A673 (cell line): ENCODE measurements around the gene CIT. TPM values are rescaled to one million over a fixed set of nuclear protein-coding genes. Genes with fewer than 3 reads are reported as not detected.

ENCODE experiments used
- BruUV-seq: library from RNA; stranded (reverse); fragments of 400-500 nt; replicated peaks from 2 replicates; lab custom pipeline; 2021; lab: Mats Ljungman, UMichigan
- CTCF ChIA-PET: fragments of 300-600 bp; sonication (Branson Sonifier 250); formaldehyde crosslinking; loops from one replicate; lab custom pipeline; 2022; ENCODE audit warnings: antibody characterized with exemption; lab: Charles Lee
- POLR2A ChIA-PET: fragments of 300-600 bp; sonication (Branson Sonifier 250); formaldehyde crosslinking; loops from one replicate; lab custom pipeline; 2022; ENCODE audit warnings: antibody characterized with exemption; ENCODE audit not compliant: low non-redundant PET; lab: Charles Lee
- DNase-seq: peaks from one replicate; pipeline ENCODE4 v3.0.0-alpha.2; 2015; ENCODE audit warnings: low spot score
- H3K27ac ChIP-seq: fragments of 200-600 bp; sonication (generic); 2 replicates; pipeline ENCODE4 v1.5.1; 2016; ENCODE audit warnings: mixed run types, low read depth, mild to moderate bottlenecking, mixed read lengths, antibody characterized with exemption, low read length; ENCODE audit not compliant: poor library complexity, severe bottlenecking
- H3K27me3 ChIP-seq: fragments of 200-600 bp; sonication (generic); replicated peaks from 2 replicates; pipeline ENCODE4 v1.6.1; 2017; ENCODE audit warnings: mixed run types, low read depth, mild to moderate bottlenecking, mixed read lengths, antibody characterized with exemption, low read length; ENCODE audit not compliant: insufficient read depth, poor library complexity
- H3K36me3 ChIP-seq: fragments of 200-600 bp; sonication (generic); 2 replicates; pipeline ENCODE4 v1.6.1; 2016; ENCODE audit warnings: mixed run types, mild to moderate bottlenecking, mixed read lengths, antibody characterized with exemption, low read length; ENCODE audit not compliant: insufficient read depth, poor library complexity, severe bottlenecking
- H3K4me1 ChIP-seq: fragments of 200-600 bp; sonication (generic); 2 replicates; pipeline ENCODE4 v1.6.1; 2017; ENCODE audit warnings: mixed run types, mild to moderate bottlenecking, mixed read lengths, antibody characterized with exemption, low read length; ENCODE audit not compliant: insufficient read depth, poor library complexity, severe bottlenecking
- H3K4me3 ChIP-seq: fragments of 200-600 bp; sonication (generic); 2 replicates; pipeline ENCODE4 v1.5.1; 2016; ENCODE audit warnings: low read depth, mixed run types, mild to moderate bottlenecking, mixed read lengths, low read length; ENCODE audit not compliant: poor library complexity, severe bottlenecking
- H3K9me3 ChIP-seq: fragments of 200-600 bp; sonication (generic); 2 replicates; pipeline ENCODE4 v1.6.1; 2016; ENCODE audit warnings: mixed run types, low read depth, mild to moderate bottlenecking, mixed read lengths, antibody characterized with exemption, low read length; ENCODE audit not compliant: poor library complexity, severe bottlenecking
- EZH2 ChIP-seq: fragments of 200-600 bp; sonication (generic); IDR thresholded peaks from 2 replicates; pipeline ENCODE4 v1.6.1; 2017; ENCODE audit warnings: borderline replicate concordance, low read depth, mild to moderate bottlenecking, mixed read lengths, antibody characterized with exemption, low read length; ENCODE audit not compliant: poor library complexity, severe bottlenecking
- intact Hi-C: fragments of 100-400 bp; cut with micrococcal nuclease; formaldehyde crosslinking; loops from one replicate; pipeline ENCODE4 v1.10.0; 2022; ENCODE audit not compliant: unreplicated experiment
- total RNA-seq: library from RNA; stranded (reverse); gene quantifications from 2 replicates; pipeline ENCODE4 v1.2.3, GENCODE V29; 2021
- TF ChIP-seq, protein P1 (sequence below): fragments of 300-800, 200-600 bp; sonication (generic); conservative IDR thresholded peaks from 2 replicates; pipeline ENCODE4 v1.5.1; 2017; ENCODE audit warnings: low read depth, mild to moderate bottlenecking, antibody characterized with exemption, low read length, moderate library complexity, mixed read lengths

CIT gene
- total RNA-seq, 1 experiment from 2014 or later: 62.4 TPM

- intact Hi-C loops: no loop called here
- ChIA-PET POLR2A (no interaction called here), CTCF (no interaction called here)
- Histone ChIP-seq H3K4me1 (no peaks in the 10 kb centered on the region), H3K9me3 (no peaks in the 10 kb centered on the region), H3K27ac (no peak overlapping the region), H3K27me3 (no peaks in the 10 kb centered on the region), H3K4me3 (no peak overlapping the region), H3K36me3 (no peaks in the 10 kb centered on the region)
- no TSS peak for BruUV-seq
- no peak for DNase-seq
- TF ChIP-seq, protein P1, sequence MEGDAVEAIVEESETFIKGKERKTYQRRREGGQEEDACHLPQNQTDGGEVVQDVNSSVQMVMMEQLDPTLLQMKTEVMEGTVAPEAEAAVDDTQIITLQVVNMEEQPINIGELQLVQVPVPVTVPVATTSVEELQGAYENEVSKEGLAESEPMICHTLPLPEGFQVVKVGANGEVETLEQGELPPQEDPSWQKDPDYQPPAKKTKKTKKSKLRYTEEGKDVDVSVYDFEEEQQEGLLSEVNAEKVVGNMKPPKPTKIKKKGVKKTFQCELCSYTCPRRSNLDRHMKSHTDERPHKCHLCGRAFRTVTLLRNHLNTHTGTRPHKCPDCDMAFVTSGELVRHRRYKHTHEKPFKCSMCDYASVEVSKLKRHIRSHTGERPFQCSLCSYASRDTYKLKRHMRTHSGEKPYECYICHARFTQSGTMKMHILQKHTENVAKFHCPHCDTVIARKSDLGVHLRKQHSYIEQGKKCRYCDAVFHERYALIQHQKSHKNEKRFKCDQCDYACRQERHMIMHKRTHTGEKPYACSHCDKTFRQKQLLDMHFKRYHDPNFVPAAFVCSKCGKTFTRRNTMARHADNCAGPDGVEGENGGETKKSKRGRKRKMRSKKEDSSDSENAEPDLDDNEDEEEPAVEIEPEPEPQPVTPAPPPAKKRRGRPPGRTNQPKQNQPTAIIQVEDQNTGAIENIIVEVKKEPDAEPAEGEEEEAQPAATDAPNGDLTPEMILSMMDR: no peak
Measured at GRCh38 chr12:119911182-119911581, 34.1 kb upstream of the CIT start.

- no peak for DNase-seq
- no peaks in the 10 kb centered on the region for H3K36me3 ChIP-seq
- H3K9me3 ChIP-seq: no peaks in the 10 kb centered on the region
- no peaks in the 10 kb centered on the region for H3K27me3 ChIP-seq
- no peak overlapping the region for H3K4me3 ChIP-seq
- BruUV-seq: no TSS peak
- intact Hi-C loops: no loop called here
- ChIA-PET CTCF (no interaction called here), POLR2A (no interaction called here)
- TF ChIP-seq, protein P1: no peak
- no peak for TF ChIP-seq EZH2
- H3K27ac ChIP-seq: no peak overlapping the region
- no peaks in the 10 kb centered on the region for H3K4me1 ChIP-seq
Measured at GRCh38 chr12:119910586-119910985, 33.5 kb upstream of the CIT start.

- Histone ChIP-seq H3K27ac (no peak overlapping the region), H3K27me3 (no peaks in the 10 kb centered on the region), H3K9me3 (no peaks in the 10 kb centered on the region), H3K4me3 (no peak overlapping the region), H3K4me1 (no peaks in the 10 kb centered on the region), H3K36me3 (no peaks in the 10 kb centered on the region)
- ChIA-PET CTCF (interaction anchor here (0.5 to 2.0 kb wide), 4 partner anchors 64 to 344 kb away, joined by 3 to 6 read pairs (median 4); no protein-coding TSS in a partner anchor), POLR2A (no interaction called here)
- peak; percentile 73 for DNase-seq
- no peak for TF ChIP-seq EZH2
- TF ChIP-seq, protein P1: peak; percentile 90
- BruUV-seq: no TSS peak
- intact Hi-C loops: loop anchor here (5.0 kb wide), 2 partner anchors 100 to 205 kb away; no protein-coding TSS in a partner anchor
Measured at GRCh38 chr12:119902084-119902509, 25.0 kb upstream of the CIT start.
